ENCODE data around the gene MBD3L4.
"Not testable (repeated sequence)": the region's sequence is repeated elsewhere in the genome, so short reads cannot be mapped to it uniquely, and the experiment has no call there.

Gene MBD3L4

DNA sequence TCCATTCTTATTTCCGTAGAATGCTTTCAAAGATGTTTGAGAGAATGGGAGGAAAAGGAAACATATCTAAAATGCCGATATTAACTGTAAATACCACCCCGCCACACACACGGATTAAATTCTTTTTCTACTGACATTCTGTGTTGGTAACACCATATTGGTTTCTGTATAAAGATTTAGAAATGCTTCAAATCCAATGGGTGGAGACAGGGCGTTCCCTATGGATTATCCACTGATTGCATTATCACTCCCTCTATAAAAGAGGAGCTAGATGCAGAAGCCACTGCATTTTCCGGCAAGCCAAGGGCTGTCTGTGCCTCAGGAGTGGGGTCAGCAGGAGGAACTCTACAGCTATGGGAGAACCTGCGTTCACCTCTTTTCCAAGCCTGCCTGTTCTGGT lies 9.0 kb upstream of the MBD3L4 start, which contains the start of gene MBD3L2:
MBD3L2 (plus strand) TSS at position 301 of the 400 bp plus-strand sequence; CDS start at position 354, 53 bp downstream.
- DNase-seq (ENCODE audit: low read depth), result not testable (repeated sequence)

DNA sequence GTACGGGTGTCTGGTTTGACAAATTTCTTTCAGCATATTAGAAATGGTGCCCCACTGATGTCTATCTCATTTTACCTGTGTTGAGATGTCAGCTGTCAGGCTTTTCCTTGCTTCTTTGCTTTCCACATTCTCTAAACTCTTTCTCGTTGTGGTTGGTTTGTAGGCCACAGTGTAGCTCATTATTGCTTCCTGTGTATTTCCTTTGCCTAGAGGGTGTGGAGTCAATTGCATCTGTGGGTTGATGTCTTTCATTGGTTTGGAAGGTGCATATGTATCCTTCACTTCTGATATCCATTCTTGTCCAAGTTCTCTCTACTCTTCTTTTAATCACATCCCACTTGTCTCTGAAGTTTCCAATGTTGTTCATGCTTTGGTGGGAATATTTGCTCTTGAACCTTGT lies 1.6 kb upstream of the MBD3L4 start:
- not testable (repeated sequence) for DNase-seq (ENCODE audit: low read depth)

DNA sequence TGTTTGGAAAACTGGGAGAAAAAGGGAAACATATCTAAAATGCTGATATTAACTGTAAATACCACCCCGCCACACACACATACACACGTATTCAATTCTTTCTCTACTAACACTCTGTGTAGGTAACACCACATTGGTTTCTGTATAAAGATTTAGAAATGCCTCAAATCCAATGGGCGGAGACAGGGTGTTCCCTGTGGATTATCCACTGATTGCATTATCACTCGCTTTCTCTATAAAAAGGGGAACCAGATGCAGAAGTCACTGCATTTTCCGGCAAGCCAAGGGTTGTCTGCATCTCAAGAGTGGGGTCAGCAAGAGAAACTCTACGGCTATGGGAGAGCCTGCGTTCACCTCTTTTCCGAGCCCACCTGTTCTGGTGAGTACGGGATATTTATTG lies 9.7 kb downstream of the MBD3L4 start, which contains the start of gene MBD3L5:
MBD3L5 (plus strand) TSS at position 301 of the 400 bp plus-strand sequence; CDS start at position 335, 34 bp downstream.
- DNase-seq (ENCODE audit: low read depth), result not testable (repeated sequence)

DNA sequence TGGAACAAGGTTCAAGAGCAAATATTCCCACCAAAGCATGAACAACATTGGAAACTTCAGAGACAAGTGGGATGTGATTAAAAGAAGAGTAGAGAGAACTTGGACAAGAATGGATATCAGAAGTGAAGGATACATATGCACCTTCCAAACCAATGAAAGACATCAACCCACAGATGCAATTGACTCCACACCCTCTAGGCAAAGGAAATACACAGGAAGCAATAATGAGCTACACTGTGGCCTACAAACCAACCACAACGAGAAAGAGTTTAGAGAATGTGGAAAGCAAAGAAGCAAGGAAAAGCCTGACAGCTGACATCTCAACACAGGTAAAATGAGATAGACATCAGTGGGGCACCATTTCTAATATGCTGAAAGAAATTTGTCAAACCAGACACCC lies 11.2 kb downstream of the MBD3L4 start:
- not testable (repeated sequence) for DNase-seq (ENCODE audit: low read depth)

DNA sequence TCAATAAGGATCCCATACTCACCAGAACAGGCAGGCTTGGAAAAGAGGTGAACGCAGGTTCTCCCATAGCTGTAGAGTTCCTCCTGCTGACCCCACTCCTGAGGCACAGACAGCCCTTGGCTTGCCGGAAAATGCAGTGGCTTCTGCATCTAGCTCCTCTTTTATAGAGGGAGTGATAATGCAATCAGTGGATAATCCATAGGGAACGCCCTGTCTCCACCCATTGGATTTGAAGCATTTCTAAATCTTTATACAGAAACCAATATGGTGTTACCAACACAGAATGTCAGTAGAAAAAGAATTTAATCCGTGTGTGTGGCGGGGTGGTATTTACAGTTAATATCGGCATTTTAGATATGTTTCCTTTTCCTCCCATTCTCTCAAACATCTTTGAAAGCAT lies 18.6 kb downstream of the MBD3L4 start, which contains the start of gene MBD3L2B:
MBD3L2B (minus strand) TSS at position 101 of the 400 bp plus-strand sequence; CDS start at position 67, 34 bp downstream.
- not testable (repeated sequence) for DNase-seq (ENCODE audit: low read depth)

DNA sequence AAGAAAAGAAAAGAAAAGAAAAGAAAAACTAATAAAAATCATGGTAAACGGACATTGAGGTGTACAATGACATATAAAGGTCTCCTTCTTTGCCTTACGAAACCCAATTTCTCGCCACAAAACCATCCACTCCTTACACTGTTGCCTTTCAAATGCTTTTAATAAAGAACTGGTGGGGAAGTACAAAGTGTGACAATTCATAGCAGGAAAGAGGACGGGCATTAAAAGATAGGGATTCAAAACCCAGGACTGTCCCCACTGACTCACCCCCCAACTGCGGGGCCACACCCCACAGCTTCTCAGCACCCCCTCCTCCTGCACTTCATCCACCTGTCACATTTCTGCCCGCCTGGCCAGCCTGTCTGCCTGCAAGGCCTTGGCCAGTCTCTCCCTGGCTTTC lies 21.2 kb downstream of the MBD3L4 start:
- no peak for DNase-seq (ENCODE audit: low read depth)

DNA sequence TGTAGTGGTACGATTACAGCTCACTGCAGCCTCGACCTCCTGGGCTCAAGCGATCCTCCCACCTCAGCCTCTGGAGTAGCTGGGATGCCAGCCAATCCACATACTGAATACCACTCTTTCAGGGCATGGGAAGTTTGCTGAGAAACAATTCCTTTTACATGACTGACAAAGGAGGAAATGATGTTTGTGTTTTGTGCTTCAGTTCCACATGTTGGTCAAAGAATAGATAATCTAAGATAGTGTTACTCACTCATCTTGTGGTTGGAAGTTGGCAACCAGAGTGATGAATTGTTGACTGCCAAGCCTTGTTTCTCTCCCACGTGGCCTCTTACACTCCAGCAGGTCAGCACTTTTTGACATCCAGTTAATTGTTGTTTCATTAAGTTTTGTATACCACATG lies 26.3 kb downstream of the MBD3L4 start:
- DNase-seq (ENCODE audit: low read depth), result peak; percentile 3

DNA sequence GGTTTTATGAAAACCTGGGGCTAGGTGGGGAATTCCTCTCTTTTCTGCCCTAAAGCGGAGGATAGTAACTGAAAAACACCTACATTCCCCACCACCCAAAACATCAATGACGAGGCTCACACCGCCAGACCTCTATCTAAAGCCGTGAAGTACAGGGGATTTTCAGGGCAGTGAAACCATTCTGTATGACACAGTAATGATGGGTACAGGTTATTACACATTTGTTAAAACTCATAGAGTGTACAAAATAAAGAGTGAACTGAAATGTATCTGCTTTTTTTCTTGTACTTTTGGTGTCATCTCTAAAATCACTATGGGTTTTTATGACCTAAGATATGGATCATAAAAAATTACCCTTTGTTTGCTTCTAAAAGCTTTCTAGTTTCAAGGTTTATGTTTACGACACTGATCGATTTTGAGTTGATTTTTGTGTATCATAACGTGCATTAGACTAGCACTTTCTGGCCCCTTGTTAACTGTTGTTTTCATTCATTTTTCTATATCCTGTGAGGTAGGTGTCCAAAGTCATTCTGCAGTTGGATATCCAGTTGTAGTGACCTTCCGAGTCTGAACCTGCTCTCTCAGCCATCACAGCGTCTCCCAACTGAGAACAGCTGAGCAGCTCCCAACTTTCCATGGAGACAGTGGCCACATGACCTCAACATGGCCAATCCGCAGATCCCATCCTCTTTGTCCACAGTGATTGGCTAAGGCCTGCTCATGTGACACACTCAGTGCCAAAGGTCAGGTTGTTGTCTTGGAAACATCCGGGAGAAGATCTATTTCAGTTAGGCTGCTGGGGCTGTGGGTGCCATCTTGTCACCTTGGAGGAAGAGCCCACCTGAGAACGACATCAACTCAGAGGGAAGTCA lies 29.0 kb downstream of the MBD3L4 start:
- no peak for DNase-seq (ENCODE audit: low read depth)

DNA sequence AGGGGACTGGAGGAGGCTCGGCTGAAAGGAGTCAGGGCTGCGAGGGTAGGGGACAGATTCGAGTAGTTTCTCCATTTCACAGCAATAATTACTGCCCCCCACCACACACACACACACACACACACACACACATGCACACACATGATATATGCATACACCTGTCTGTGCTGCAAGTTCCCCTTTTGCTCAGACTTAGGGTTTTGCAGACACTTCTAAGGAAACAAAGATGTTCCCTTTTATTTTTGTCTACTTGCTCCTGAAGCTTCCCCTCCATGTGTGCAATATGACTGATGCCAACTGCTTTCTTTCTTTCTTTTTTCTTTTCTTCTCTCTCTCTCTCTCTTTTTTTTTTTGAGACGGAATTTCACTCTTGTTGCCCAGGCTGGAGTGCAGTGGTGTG lies 32.1 kb downstream of the MBD3L4 start:
- DNase-seq (ENCODE audit: low read depth), result no peak

DNA sequence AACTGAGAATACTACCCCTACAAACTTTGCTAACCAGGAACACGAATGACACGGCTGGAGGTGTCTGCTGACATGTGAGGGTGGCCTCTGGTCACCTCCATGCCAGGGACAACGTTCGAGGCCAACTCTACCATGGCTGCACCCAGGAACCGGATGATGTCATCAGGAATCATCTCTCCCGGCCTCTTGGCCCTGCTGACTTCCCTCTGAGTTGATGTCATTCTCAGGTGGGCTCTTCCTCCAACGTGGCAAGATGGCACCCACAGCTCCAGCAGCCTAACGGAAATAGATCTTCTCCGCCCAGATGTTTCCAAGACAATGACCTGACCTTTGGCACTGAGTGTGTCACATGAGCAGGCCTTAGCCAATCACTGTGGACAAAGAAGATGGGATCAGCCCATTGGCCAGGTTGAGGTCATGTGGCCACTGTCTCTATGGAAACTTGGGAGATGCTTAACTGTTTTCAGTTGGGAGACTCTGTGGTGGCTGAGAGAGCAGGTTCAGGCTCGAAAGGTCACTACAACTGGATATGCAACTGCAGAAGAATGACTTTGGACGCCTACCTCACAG lies 33.8 kb downstream of the MBD3L4 start:
- no peak for DNase-seq (ENCODE audit: low read depth)

DNA sequence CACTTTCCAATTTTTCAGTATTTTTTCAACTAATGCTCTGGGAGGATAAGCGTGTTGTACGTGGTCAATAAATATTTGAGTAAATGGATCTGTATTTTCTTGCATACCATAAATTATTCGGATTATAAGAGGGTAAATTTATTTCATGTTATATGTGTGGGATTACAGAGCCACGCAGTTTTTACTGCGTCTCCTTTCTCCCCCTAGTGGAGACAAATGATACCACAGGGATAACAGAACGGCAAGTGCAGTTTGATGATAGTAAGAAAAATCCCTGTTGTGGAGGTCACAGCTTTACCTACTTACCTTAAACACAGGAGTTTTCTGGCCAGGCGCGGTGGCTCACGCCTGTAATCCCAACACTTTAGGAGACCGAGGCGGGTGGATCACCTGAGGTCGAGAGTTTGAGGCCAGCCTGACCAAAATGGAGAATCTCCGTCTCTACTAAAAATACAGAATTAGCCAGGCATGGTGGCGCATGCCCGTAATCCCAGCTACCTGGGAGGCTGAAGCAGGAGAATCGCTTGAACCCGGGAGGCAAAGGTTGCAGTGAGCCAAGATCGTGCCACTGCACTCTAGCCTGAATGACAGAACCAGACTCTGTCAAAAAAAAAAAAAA lies 35.6 kb downstream of the MBD3L4 start:
- no peak for DNase-seq (ENCODE audit: low read depth)

DNA sequence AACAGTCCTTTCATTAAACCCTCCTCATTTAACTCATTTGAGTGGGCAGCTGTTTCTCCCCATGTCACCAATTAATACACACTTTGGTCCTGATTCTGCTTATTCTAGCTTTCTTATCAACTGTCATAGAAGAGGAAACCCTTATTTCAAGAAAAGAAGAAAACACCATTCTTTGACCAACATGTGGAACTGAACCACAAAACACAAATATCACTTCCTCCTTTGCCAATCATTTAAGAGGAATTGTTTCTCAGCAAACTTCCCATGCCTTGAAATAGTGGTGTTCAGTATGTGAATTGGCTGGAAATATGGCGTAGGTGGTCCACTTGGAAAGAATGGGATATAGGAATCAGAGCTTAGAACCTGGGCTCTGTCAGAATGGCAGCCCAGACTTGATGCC lies 39.2 kb downstream of the MBD3L4 start:
- no peak for DNase-seq (ENCODE audit: low read depth)

DNA sequence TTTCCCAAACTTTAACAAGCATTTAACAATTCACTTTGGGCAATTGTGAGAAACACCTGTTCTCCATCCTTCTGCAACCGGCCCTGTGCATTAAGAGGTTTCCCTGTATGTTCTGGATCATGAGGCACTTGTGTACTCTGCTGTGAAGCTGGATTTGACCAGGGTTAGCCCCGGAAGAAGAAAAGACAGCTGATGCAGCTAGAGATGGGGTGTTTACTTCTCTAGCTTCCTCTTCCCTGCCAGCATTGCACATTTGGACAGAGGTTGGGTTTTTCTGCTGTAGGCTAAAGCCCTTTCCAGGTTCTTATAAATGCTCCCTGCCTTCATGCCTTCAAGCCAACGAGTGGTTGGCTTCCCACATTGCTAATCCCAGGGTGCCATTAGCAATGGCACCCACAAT lies 39.6 kb downstream of the MBD3L4 start:
- no peak for DNase-seq (ENCODE audit: low read depth)

DNA sequence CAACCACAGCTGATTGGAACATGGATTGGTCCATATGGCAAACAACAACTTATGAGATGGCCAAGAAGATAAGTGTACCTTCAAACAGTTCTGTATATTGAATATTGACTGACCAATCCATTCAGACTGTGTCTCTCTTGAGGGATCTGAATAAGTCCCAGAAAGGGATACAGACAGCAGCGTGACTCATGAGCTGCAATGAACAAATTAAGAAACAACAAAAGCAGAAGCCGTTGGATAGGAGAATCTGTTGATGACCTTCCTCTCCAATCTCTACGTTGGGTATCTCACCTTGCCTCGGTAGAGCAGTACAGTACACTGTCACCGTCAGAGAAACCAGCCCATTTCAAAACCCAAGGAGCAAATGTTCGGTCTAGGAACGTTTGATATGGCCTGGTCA lies 40.0 kb downstream of the MBD3L4 start:
- DNase-seq (ENCODE audit: low read depth), result no peak

DNA sequence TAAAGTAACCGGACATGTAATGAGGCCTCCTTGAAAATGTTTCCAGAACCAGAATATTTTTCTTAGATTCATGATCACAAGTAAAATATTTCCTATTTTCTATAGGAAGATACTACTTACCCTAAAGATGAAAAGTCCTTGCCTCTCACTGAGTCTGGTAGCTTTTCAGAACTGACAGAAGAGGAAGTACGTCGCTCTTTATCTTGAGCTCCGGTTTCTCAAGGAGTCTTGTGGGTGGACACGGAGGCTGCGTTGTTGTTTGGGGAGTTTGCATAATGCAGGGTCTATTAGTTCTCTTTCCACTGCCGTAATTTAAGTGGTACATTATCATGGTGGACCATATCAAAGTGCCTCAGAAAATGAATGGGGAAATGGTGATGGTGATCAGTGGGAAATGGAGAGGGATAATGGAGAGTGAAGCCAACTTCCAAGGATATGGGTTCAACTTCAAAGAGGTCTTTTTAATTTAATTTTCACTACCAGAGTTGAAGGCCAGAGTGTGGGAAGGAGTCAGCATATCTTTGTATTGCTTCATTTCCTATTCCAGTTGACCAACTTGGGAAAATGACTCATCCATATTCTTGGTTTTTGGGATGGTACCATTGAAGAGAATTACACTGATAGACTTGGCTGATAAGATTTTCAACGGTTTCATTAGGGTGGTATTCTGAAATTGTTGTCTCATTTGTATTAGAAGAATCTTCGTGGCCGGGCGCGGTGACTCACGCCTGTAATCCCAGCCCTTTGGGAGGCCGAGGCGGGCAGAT lies 42.1 kb downstream of the MBD3L4 start:
- DNase-seq (ENCODE audit: low read depth), result no peak

DNA sequence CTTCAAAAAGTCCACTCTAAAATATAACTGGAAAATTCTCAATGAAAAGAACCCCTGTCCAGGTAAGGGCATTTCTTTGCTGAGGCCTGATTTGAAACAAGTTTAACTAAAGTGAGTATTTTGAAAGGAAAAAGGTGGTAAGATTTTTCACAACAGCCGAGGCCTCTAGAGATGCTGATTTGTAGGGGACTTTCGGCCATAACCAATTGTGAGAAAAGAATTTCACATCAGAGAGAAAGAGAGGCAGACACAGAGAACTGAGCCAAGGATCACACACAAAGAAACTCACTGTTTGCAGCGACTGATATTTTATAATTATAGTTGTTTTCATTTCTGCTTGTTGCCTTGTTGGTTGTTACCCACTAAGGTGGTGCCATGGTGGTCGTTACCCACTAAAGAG lies 43.2 kb downstream of the MBD3L4 start:
- DNase-seq (ENCODE audit: low read depth), result no peak

DNA sequence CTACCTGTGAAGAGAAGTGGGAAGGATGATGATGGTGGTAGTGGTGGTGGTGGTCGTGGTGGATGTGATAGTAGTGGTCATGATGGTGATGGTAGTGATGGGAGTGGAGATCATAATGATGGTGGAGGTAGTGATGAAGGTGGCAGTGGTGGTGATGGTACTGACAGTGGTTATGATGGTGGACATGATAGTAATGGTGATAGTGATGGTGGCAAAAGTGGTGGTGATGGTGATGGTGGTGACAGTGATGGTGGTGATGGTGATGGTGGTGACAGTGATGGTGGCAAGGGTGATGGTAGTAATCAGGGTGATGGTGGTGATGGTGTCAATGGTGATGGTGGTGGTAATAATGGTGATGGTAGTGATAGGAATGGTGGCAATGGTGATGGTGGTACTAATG lies 44.9 kb downstream of the MBD3L4 start:
- DNase-seq (ENCODE audit: low read depth), result no peak

DNA sequence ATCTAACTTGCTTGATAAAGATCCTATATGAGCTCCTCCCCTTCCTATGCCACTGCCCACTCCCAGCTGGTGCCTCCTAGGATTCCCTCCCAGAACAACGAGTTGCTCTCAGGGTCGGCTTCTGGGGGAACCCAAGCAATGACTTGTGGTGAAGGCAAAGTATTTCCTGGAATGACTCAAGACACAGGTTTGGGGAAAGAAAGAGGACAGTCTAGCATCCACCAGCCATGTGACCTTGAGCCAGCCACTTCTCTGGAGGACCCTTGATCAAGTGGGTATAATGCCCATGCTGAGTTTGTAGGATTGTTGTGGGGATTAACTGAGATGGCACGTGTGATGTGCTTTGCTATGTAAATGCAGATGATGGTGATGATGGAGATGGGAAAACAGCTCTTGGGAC lies 51.7 kb downstream of the MBD3L4 start:
- DNase-seq (ENCODE audit: low read depth), result no peak

DNA sequence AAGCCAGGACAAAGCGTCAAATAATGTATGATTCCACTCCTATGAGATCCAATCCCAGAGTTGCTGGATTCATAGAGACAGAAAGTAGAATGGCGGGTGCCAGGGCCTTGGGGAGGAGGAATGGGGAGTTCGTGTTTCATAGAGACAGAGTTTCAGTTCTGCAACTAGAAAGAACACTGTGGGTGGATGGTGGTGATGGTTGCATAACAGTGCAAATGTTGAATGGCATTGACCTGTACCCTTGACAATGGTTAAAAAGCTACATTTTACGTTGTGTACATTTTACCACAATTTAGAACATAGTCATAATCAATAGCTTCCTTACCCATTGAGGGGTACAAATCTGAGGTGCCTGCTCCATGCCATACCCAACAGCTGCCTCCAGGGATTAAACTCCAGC lies 52.1 kb downstream of the MBD3L4 start:
- no peak for DNase-seq (ENCODE audit: low read depth)

All from EH (cell line).